ENCODE data around the gene ZNF503.

The ZNF503 gene

GRCh38 chr10:75404815-75405597 is 3.4 kb upstream of the ZNF503 start:
- Mint-ChIP-seq H3K36me3 (peaks cover 5% of the 10 kb centered on the region), H3K27me3 (peaks cover 86% of the 10 kb centered on the region), H3K27ac (no peak overlapping the region), H3K9me3 (peaks cover 6% of the 10 kb centered on the region), H3K4me3 (no peak overlapping the region), H3K4me1 (peaks cover 47% of the 10 kb centered on the region)
- ATAC-seq, result no peak

DNA sequence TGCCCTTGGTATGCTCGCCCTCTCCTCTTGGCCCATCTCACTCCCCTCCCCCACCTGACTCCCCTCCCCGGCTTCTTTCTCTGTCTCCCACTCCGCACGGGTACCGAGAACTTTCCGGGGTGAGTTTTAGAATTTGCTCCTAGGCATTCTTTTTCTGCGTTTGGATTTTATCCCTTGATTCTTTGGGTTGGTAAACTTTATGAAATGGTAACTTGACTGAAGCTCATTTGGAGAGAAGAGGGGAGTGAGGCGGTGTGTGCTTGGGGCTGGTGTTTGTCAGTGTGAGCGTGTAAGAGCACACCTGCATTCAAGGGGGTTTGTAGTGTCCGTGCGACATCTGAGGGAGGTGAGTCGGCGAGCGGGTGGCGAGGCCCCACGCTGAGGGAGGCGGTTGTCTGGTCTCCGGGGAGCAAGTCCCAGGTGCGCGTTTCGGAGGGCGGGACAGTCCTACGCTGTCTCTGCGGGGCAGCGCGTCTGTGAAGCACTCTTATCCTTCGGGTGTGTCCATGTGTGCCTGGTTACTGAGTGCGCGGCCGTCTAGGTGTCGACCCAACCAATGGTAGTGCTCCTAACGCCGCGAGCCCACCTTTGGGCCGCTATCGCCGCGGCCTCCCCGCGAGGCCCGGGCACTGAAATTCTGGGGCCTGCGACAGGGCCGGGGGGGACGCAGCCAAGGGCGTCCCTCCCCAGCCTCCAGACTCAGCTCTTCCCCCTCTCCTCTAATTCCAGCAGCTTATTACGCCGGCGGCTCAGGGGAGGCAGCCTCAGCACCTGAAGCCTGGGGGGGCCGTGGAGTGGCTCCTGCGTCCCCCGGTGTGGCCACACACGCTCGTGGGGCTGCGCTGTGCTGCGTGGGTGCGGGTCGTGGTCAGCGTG is 2.6 kb upstream of the ZNF503 start:
- peaks cover 84% of the 10 kb centered on the region for H3K27me3 Mint-ChIP-seq
- no peak for ATAC-seq
- H3K36me3 Mint-ChIP-seq, result peaks cover 5% of the 10 kb centered on the region
- H3K4me1 Mint-ChIP-seq, result peaks cover 46% of the 10 kb centered on the region
- no peak overlapping the region for H3K27ac Mint-ChIP-seq
- H3K9me3 Mint-ChIP-seq, result peaks cover 6% of the 10 kb centered on the region
- H3K4me3 Mint-ChIP-seq, result no peak overlapping the region

DNA sequence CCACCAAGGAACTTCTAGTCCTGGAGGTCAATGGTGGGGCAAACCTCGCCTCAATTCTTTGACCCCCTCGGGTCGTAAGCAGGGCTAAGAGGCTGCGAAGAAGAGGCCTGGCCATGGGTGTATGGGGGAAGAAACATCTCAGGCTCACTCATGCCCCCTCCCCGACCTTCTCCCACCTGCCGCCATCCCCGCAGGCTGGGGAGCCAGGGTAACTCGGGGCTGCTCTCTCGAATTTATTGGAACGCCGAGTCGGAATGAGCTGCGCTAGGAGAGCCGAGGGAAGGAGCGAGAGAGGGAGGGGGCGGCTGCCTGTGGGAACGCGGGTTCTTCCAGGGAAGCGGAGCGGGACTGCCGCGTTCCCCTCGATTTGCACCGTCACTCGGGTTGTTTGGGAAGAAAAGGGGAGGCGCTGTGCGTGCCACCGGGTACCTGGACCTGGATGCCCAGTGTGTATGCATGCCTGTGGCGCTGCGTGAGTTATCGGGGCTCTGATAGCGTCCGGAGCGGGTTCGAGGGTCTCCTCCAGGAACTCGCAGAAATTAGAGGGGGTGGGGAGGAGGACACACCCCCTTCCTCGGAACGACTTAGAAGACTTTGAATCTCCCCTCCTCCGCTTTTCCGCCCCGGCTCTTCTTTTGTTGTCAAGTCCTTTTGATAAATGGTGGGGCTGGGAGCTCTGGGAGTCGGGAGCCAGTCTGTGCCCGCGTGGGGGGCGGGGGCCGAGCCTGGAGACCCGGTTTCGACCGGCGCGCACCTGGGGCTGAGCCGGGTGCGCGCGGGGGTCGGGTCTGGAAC is 1.8 kb upstream of the ZNF503 start:
- peak overlapping the region; percentile 82 for H3K4me3 Mint-ChIP-seq
- peaks cover 6% of the 10 kb centered on the region for H3K9me3 Mint-ChIP-seq
- peaks cover 43% of the 10 kb centered on the region for H3K4me1 Mint-ChIP-seq
- H3K27me3 Mint-ChIP-seq, result peaks cover 83% of the 10 kb centered on the region
- no peak for ATAC-seq
- no peak overlapping the region for H3K27ac Mint-ChIP-seq
- H3K36me3 Mint-ChIP-seq, result peaks cover 5% of the 10 kb centered on the region

- Mint-ChIP-seq H3K4me3 (peak overlapping the region; percentile 82), H3K27me3 (peaks cover 84% of the 10 kb centered on the region), H3K27ac (no peak overlapping the region), H3K36me3 (peaks cover 5% of the 10 kb centered on the region), H3K9me3 (peaks cover 6% of the 10 kb centered on the region), H3K4me1 (peaks cover 43% of the 10 kb centered on the region)
- no peak for ATAC-seq
Measured at GRCh38 chr10:75402486-75403143, 1.1 kb upstream of the ZNF503 start.

- Mint-ChIP-seq H3K4me3 (peak overlapping the region; percentile 82), H3K27me3 (peaks cover 80% of the 10 kb centered on the region), H3K27ac (no peak overlapping the region), H3K9me3 (peaks cover 6% of the 10 kb centered on the region), H3K4me1 (peaks cover 42% of the 10 kb centered on the region), H3K36me3 (peaks cover 5% of the 10 kb centered on the region)
- no peak for ATAC-seq
Measured at GRCh38 chr10:75400771-75401568, 594 bp downstream of the ZNF503 start.

DNA sequence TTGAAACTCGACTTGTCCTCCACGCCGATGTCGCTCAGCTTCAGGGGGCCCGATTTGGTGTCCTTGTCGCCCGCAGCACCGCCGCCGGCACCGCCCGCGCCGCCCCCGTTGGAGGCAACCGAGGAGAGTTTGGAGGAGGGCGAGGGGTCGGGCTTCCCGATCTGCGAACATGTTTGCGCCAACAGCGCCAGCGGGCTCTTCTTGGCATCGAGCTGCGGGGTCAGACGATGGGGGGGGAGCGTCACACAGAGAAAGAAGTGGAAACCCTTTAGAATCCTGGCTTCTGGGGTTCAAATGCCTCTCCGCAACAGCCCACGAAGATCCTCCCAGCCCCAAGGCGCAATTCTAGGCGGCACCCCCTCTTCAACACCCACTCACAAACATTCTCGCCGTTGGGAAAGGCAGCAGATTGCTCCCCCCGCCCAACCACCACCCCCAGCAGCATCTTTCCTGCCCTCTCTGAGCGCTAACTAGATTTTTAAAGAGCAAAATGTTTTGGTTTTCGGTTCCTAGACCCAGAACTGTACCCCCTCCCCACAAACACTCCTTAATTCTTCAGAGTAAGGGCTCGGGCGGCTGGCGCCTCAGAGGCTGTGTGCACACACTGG is 1.3 kb downstream of the ZNF503 start:
- no peak overlapping the region for H3K27ac Mint-ChIP-seq
- peaks cover 80% of the 10 kb centered on the region for H3K27me3 Mint-ChIP-seq
- peaks cover 43% of the 10 kb centered on the region for H3K4me1 Mint-ChIP-seq

GRCh38 chr10:75399461-75400162 is 2.0 kb downstream of the ZNF503 start:
- peak overlapping the region; percentile 82 for H3K4me3 Mint-ChIP-seq
- peaks cover 85% of the 10 kb centered on the region for H3K27me3 Mint-ChIP-seq
- peaks cover 5% of the 10 kb centered on the region for H3K9me3 Mint-ChIP-seq
- peaks cover 49% of the 10 kb centered on the region for H3K4me1 Mint-ChIP-seq
- peaks cover 6% of the 10 kb centered on the region for H3K36me3 Mint-ChIP-seq
- no peak for ATAC-seq
- H3K27ac Mint-ChIP-seq, result no peak overlapping the region

More for the DNA sequence above, 1.3 kb downstream of the ZNF503 start:
- peak overlapping the region; percentile 82 for H3K4me3 Mint-ChIP-seq
- ATAC-seq, result no peak
- peaks cover 2% of the 10 kb centered on the region for H3K9me3 Mint-ChIP-seq
- peaks cover under 1% of the 10 kb centered on the region for H3K36me3 Mint-ChIP-seq

GRCh38 chr10:75398692-75399460 is 2.7 kb downstream of the ZNF503 start:
- peaks cover 6% of the 10 kb centered on the region for H3K36me3 Mint-ChIP-seq
- H3K4me1 Mint-ChIP-seq, result peaks cover 46% of the 10 kb centered on the region
- H3K9me3 Mint-ChIP-seq, result peaks cover 3% of the 10 kb centered on the region
- peak; percentile 14 for ATAC-seq
- no peak overlapping the region for H3K4me3 Mint-ChIP-seq
- no peak overlapping the region for H3K27ac Mint-ChIP-seq
- H3K27me3 Mint-ChIP-seq, result peaks cover 86% of the 10 kb centered on the region

DNA sequence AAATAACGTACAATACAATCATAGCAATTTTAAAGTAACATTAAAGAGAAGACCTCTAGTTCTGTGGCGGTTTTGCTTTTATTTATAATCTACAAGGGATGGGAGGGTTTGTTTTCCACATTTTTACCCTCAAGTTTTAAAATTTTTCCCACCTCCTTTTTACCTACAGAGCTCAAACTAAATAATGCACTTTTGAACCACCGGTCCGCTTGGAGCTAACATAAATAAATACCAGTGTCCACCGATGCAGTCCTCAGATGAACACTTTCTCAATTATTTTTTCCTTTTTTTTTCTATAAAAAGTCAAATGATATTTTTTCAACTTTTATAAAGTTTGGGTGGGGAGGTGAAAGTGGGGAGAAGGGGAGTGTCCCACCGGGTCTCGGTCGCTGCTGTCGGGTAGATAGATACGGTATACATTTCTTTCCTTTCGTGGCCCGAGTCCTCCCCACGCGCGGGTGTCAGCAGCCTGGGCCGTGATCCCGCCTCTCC is 3.3 kb downstream of the ZNF503 start:
- H3K4me1 Mint-ChIP-seq, result peaks cover 41% of the 10 kb centered on the region
- H3K4me3 Mint-ChIP-seq, result no peak overlapping the region
- peaks cover 3% of the 10 kb centered on the region for H3K9me3 Mint-ChIP-seq
- peaks cover 86% of the 10 kb centered on the region for H3K27me3 Mint-ChIP-seq
- H3K27ac Mint-ChIP-seq, result no peak overlapping the region
- peaks cover 6% of the 10 kb centered on the region for H3K36me3 Mint-ChIP-seq
- ATAC-seq, result no peak

- Mint-ChIP-seq H3K36me3 (peaks cover 6% of the 10 kb centered on the region), H3K27me3 (peaks cover 86% of the 10 kb centered on the region), H3K4me3 (no peak overlapping the region), H3K4me1 (peaks cover 35% of the 10 kb centered on the region), H3K9me3 (peaks cover 3% of the 10 kb centered on the region), H3K27ac (no peak overlapping the region)
- no peak for ATAC-seq
Measured at GRCh38 chr10:75397496-75398199, 3.9 kb downstream of the ZNF503 start.

DNA sequence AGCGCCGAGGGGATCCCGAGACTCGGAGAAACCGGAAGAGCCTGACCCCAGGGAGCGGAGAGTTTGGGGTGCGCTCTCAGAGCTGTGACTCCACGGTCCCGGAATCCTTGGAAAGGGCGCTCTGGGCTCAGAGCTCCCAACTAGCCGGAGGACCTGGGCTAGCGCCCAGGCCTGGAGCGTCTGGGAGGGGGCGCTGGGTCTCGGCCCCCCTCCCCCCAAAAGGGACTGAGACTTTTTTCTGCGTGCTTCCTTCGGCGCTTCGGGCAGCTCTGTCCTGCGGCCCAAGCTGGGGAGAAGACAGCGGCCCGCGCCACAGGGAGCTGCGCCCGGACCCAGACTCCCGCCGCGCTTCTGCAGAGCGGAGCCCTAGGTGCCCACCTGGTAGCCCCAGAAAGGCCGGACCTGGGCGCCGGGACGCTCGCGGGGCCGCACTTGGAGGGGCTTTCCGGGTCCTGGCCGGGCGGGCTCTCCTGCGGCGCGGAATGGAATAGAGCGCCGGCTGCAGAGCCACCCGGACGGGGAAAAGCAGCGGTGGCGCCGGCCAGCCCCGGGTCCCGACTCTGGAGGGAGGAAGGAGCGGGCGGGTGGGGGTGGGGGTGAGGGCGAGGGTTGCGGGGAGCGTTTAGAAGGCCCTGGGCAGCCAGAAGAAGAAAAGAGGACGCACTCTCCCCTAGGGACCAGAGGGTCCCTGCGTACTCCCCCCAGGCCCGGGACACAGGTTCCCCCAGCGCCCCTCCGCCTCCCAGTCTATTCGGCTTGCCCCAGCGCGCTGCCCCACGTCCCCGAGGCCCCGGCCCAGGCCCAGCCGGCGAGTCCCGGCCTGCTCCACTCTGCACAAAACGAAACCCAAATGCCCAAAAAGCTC is 4.7 kb downstream of the ZNF503 start:
- no peak for ATAC-seq
- peaks cover 3% of the 10 kb centered on the region for H3K9me3 Mint-ChIP-seq
- peaks cover 27% of the 10 kb centered on the region for H3K4me1 Mint-ChIP-seq
- H3K36me3 Mint-ChIP-seq, result peaks cover 6% of the 10 kb centered on the region
- H3K4me3 Mint-ChIP-seq, result no peak overlapping the region
- H3K27ac Mint-ChIP-seq, result no peak overlapping the region
- H3K27me3 Mint-ChIP-seq, result peaks cover 86% of the 10 kb centered on the region

Data from stimulated activated memory B cell treated with anti-CD40 and anti-IgM and Interleukin-4, amounts not matched to agents 10 μg/mL and 1 μg/mL and 100 μg/mL, for 72 hours (primary cell).